HepG2 (cell line): Measurements from ENCODE around the gene GRIN3B. TPM values are rescaled to one million over a fixed set of nuclear protein-coding genes. Genes with fewer than 3 reads are reported as not detected.

ENCODE experiments used
- ADNP ChIP-seq: sonication (generic); formaldehyde crosslinking; IDR thresholded peaks from 2 replicates; pipeline ENCODE4 v1.4.0; 2020; ENCODE audit warnings: missing genetic modification reagents
- AFF4 ChIP-seq: sonication (generic); formaldehyde crosslinking; IDR thresholded peaks from 2 replicates; pipeline ENCODE4 v1.4.0; 2020; ENCODE audit warnings: missing genetic modification reagents
- ARHGAP35 ChIP-seq: sonication (generic); formaldehyde crosslinking; IDR thresholded peaks from 2 replicates; pipeline ENCODE4 v1.9.0; 2022; ENCODE audit warnings: mild to moderate bottlenecking, inconsistent platforms, moderate library complexity, missing genetic modification reagents, borderline replicate concordance
- ATF7 ChIP-seq, 2 experiments: fragments of 450-650 bp in 1 of 2; sonication (generic) in 1 of 2; formaldehyde crosslinking in 1 of 2; IDR thresholded peaks; 2 replicates each; pipeline versions ENCODE4 v1.4.0 to v1.6.1; 2016 to 2020; ENCODE audit warnings: antibody characterized with exemption in 1 of 2, mild to moderate bottlenecking in 1 of 2, missing genetic modification reagents in 1 of 2
- CBX5 ChIP-seq: sonication (generic); formaldehyde crosslinking; IDR thresholded peaks from 2 replicates; pipeline ENCODE4 v1.4.0; 2020; ENCODE audit warnings: missing genetic modification reagents, borderline replicate concordance
- CTCF ChIP-seq: sonication (generic); formaldehyde crosslinking; IDR thresholded peaks from 2 replicates; pipeline ENCODE4 v1.5.0; 2020; ENCODE audit warnings: mild to moderate bottlenecking, missing genetic modification reagents, moderate library complexity
- SNAPC4 ChIP-seq: sonication (generic); formaldehyde crosslinking; IDR thresholded peaks from 2 replicates; pipeline ENCODE4 v1.4.0; 2020; ENCODE audit warnings: mild to moderate bottlenecking, missing genetic modification reagents
- TP53 ChIP-seq: sonication (generic); formaldehyde crosslinking; conservative IDR thresholded peaks from 2 replicates; pipeline ENCODE4 v1.4.0; 2020; ENCODE audit warnings: missing genetic modification reagents
- ZBTB34 ChIP-seq: sonication (generic); formaldehyde crosslinking; IDR thresholded peaks from 2 replicates; pipeline ENCODE4 v1.8.0; 2022; ENCODE audit warnings: mild to moderate bottlenecking, missing genetic modification reagents
- ZNF263 ChIP-seq: sonication (generic); formaldehyde crosslinking; IDR thresholded peaks from 2 replicates; pipeline ENCODE4 v1.4.0; 2020; ENCODE audit warnings: missing genetic modification reagents
- ZNF44 ChIP-seq: sonication (generic); formaldehyde crosslinking; IDR thresholded peaks from 2 replicates; pipeline ENCODE4 v1.5.1; 2020; ENCODE audit warnings: mild to moderate bottlenecking, missing genetic modification reagents
- ZNF607 ChIP-seq: sonication (generic); formaldehyde crosslinking; IDR thresholded peaks from 2 replicates; pipeline ENCODE4 v1.5.1; 2020; ENCODE audit warnings: missing genetic modification reagents, mild to moderate bottlenecking, borderline replicate concordance
- ZNF709 ChIP-seq: sonication (generic); formaldehyde crosslinking; IDR thresholded peaks from 2 replicates; pipeline ENCODE4 v1.5.0; 2020; ENCODE audit warnings: mild to moderate bottlenecking, missing genetic modification reagents
- ZNF777 ChIP-seq: sonication (generic); formaldehyde crosslinking; IDR thresholded peaks from 2 replicates; pipeline ENCODE4 v1.4.0; 2020; ENCODE audit warnings: missing genetic modification reagents
- ZNF83 ChIP-seq: sonication (generic); formaldehyde crosslinking; IDR thresholded peaks from 2 replicates; pipeline ENCODE4 v1.4.0; 2020; ENCODE audit warnings: missing genetic modification reagents, mild to moderate bottlenecking, borderline replicate concordance
- polyA plus RNA-seq, 8 experiments: library from polyadenylated mRNA; depleted of rRNA in 3 of 8; stranded (reverse) in 7 of 8; unstranded in 1 of 8; fragments of >200 nt; fragmentation: Illumina TruSeq in 4 of 8; extraction: Trizol in 4 of 8; gene quantifications; 2 replicates each; pipeline versions ENCODE4 v1.2.1 to v1.2.3, GENCODE V29; 2011 to 2016; ENCODE audit warnings: low read depth in 4 of 8, missing spikeins in 1 of 8, mixed read lengths in 1 of 8; ENCODE audit not compliant: insufficient read depth in 1 of 8
- total RNA-seq, 5 experiments: library from RNA; depleted of rRNA; stranded (reverse); fragments of >200 nt; fragmentation: Illumina TruSeq; extraction: Trizol; gene quantifications; 2 replicates each; pipeline ENCODE4 v1.2.3, GENCODE V29; 2016; ENCODE audit warnings: low read depth in 1 of 5
- TF ChIP-seq, protein P1 (sequence below): sonication (generic); formaldehyde crosslinking; IDR thresholded peaks from 2 replicates; pipeline ENCODE4 v1.4.0; 2020; ENCODE audit warnings: mild to moderate bottlenecking, missing genetic modification reagents

The GRIN3B gene
- total and polyA plus RNA-seq, 2 of the 13 experiments (the other 11 are each of a cell fraction or from before 2014, with no cell fraction given), result 0.07 to 0.20 TPM

- no peak for TF ChIP-seq AFF4 (CRISPR knock-in tag)
- no peak for TF ChIP-seq SNAPC4
- no peak for TF ChIP-seq CTCF
- TF ChIP-seq ZNF263 (CRISPR knock-in tag), result no peak
- TF ChIP-seq ZNF607, result no peak
- TF ChIP-seq TP53, result no peak
- no peak for TF ChIP-seq ARHGAP35 (CRISPR knock-in tag)
- TF ChIP-seq ADNP (CRISPR knock-in tag), result 0 out of 2 replicates have a peak, but pooled peaks have one; percentile 31
- TF ChIP-seq, protein P1, sequence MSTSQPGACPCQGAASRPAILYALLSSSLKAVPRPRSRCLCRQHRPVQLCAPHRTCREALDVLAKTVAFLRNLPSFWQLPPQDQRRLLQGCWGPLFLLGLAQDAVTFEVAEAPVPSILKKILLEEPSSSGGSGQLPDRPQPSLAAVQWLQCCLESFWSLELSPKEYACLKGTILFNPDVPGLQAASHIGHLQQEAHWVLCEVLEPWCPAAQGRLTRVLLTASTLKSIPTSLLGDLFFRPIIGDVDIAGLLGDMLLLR, result no peak
- TF ChIP-seq ZBTB34 (CRISPR knock-in tag), result no peak
- 0 out of 2 replicates have a peak, but pooled peaks have one; percentile 20 for TF ChIP-seq ZNF44 (CRISPR knock-in tag)
- no peak for TF ChIP-seq CBX5 (CRISPR knock-in tag)
- no peak for TF ChIP-seq ZNF83 (CRISPR knock-in tag)
- TF ChIP-seq ZNF709 (CRISPR knock-in tag), result no peak
- TF ChIP-seq ATF7 (IDR thresholded peaks at IDR 0.05), result no peak
- TF ChIP-seq ATF7 (CRISPR knock-in tag; IDR thresholded peaks at IDR 0.05), result no peak
- TF ChIP-seq ZNF777 (CRISPR knock-in tag), result no peak
Observed at GRCh38 chr19:952049-952679, 48.1 kb upstream of the GRIN3B start (continued).
